Caco-2 (cell line): Measurements from ENCODE around the gene ZNF324. TPM values are rescaled to one million over a fixed set of nuclear protein-coding genes. Genes with fewer than 3 reads are reported as not detected.

Experiments
- BruUV-seq: library from RNA; stranded (reverse); fragments of 400-500 nt; replicated peaks from 2 replicates; lab custom pipeline; 2021; lab: Mats Ljungman, UMichigan
- CTCF ChIA-PET: fragments of 300-600 bp; sonication (Branson Sonifier 250); formaldehyde crosslinking; loops from one replicate; lab custom pipeline; 2022; ENCODE audit warnings: antibody characterized with exemption; lab: Charles Lee
- POLR2A ChIA-PET: fragments of 300-600 bp; sonication (Branson Sonifier 250); formaldehyde crosslinking; loops from one replicate; lab custom pipeline; 2022; ENCODE audit warnings: antibody characterized with exemption; lab: Charles Lee
- DNase-seq, 2 experiments: peaks; one replicate each; pipeline versions ENCODE4 v3.0.0 to v3.0.0-alpha.2; 2020 to 2022
- H3K27me3 ChIP-seq: replicated peaks from 2 replicates; pipeline ENCODE4 v1.6.0; 2011; ENCODE audit warnings: low read length; ENCODE audit not compliant: control insufficient read depth, insufficient read depth
- H3K36me3 ChIP-seq: 2 replicates; pipeline ENCODE4 v1.5.1; 2011; ENCODE audit warnings: low read length; ENCODE audit not compliant: control insufficient read depth, insufficient read depth
- H3K4me1 ChIP-seq: fragments of 250-450 bp; sonication (Bioruptor Pico); 2 replicates; pipeline ENCODE4 v1.5.1; 2020; ENCODE audit warnings: mild to moderate bottlenecking
- H3K4me3 ChIP-seq: 2 replicates; pipeline ENCODE4 v1.5.1; 2011; ENCODE audit warnings: low read depth, mild to moderate bottlenecking, control low read depth, low read length
- H3K9me3 ChIP-seq: fragments of 250-450 bp; sonication (Bioruptor Pico); 2 replicates; pipeline ENCODE4 v1.5.1; 2020; ENCODE audit warnings: mild to moderate bottlenecking, moderate library complexity
- H3K27ac Mint-ChIP-seq: one replicate; pipeline ENCODE4 v1.8.0; 2022; ENCODE audit warnings: mixed read lengths; ENCODE audit not compliant: unreplicated experiment
- H3K27me3 Mint-ChIP-seq: one replicate; pipeline ENCODE4 v1.8.0; 2022; ENCODE audit warnings: mixed read lengths; ENCODE audit not compliant: insufficient read depth, unreplicated experiment
- H3K36me3 Mint-ChIP-seq: one replicate; pipeline ENCODE4 v1.8.0; 2022; ENCODE audit warnings: mild to moderate bottlenecking, mixed read lengths; ENCODE audit not compliant: insufficient read depth, unreplicated experiment
- H3K4me1 Mint-ChIP-seq: one replicate; pipeline ENCODE4 v1.8.0; 2022; ENCODE audit warnings: low read depth, mixed read lengths; ENCODE audit not compliant: unreplicated experiment
- H3K4me3 Mint-ChIP-seq: one replicate; pipeline ENCODE4 v1.8.0; 2022; ENCODE audit warnings: mild to moderate bottlenecking, moderate library complexity, mixed read lengths; ENCODE audit not compliant: unreplicated experiment
- H3K9me3 Mint-ChIP-seq: one replicate; pipeline ENCODE4 v1.8.0; 2022; ENCODE audit warnings: mixed read lengths; ENCODE audit not compliant: unreplicated experiment
- intact Hi-C: fragments of 100-400 bp; cut with micrococcal nuclease; formaldehyde crosslinking; loops from one replicate; pipeline ENCODE4 v1.10.0; 2022; ENCODE audit not compliant: unreplicated experiment
- total RNA-seq: library from RNA; stranded (reverse); gene quantifications from 2 replicates; pipeline ENCODE4 v1.2.3, GENCODE V29; 2022
- TF ChIP-seq, protein P1 (sequence below), 2 experiments: fragments of 200-600 bp in 1 of 2; IDR thresholded peaks; 1 replicate in 1 of 2; 2 replicates in 1 of 2; pipeline versions ENCODE4 v1.5.1 to v1.8.0; 2011 to 2022; ENCODE audit warnings: antibody characterized with exemption in 1 of 2, control low read depth in 1 of 2, inconsistent platforms in 1 of 2, low read depth in 1 of 2, low read length in 1 of 2, mild to moderate bottlenecking in 1 of 2, moderate library complexity in 1 of 2; ENCODE audit not compliant: insufficient read depth in 1 of 2, severe bottlenecking in 1 of 2, unreplicated experiment in 1 of 2

The ZNF324 gene
- total RNA-seq, 1 experiment from 2014 or later: 10.6 TPM

DNA sequence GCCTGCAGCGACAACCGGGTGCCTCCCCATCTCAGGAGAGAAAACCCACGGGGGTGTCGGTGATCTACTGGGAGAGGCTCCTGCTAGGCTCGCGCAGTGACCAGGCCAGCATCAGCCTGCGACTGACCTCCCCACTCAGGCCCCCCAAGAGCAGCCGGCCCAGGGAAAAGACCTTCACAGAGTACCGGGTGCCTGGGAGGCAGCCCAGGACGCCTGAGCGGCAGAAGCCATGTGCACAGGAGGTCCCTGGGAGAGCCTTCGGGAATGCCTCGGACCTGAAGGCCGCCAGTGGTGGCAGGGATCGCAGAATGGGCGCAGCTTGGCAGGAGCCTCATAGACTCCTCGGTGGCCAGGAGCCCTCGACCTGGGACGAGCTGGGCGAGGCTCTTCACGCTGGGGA, 11.6 kb upstream of the ZNF324 start:
- Mint-ChIP-seq H3K4me1 (peaks cover 19% of the 10 kb centered on the region), H3K27ac (no peak overlapping the region), H3K4me3 (no peak overlapping the region), H3K27me3 (no peaks in the 10 kb centered on the region), H3K9me3 (no peaks in the 10 kb centered on the region), H3K36me3 (no peaks in the 10 kb centered on the region)
- DNase-seq: no peak
- POLR2A ChIA-PET: no interaction called here
- BruUV-seq: no TSS peak
- Histone ChIP-seq H3K4me3 (no peak overlapping the region), H3K9me3 (no peaks in the 10 kb centered on the region), H3K27me3 (no peaks in the 10 kb centered on the region), H3K4me1 (peaks cover 3% of the 10 kb centered on the region; the same call in 1 of the 2 replicates), H3K36me3 (no peaks in the 10 kb centered on the region)
- TF ChIP-seq, protein P1, sequence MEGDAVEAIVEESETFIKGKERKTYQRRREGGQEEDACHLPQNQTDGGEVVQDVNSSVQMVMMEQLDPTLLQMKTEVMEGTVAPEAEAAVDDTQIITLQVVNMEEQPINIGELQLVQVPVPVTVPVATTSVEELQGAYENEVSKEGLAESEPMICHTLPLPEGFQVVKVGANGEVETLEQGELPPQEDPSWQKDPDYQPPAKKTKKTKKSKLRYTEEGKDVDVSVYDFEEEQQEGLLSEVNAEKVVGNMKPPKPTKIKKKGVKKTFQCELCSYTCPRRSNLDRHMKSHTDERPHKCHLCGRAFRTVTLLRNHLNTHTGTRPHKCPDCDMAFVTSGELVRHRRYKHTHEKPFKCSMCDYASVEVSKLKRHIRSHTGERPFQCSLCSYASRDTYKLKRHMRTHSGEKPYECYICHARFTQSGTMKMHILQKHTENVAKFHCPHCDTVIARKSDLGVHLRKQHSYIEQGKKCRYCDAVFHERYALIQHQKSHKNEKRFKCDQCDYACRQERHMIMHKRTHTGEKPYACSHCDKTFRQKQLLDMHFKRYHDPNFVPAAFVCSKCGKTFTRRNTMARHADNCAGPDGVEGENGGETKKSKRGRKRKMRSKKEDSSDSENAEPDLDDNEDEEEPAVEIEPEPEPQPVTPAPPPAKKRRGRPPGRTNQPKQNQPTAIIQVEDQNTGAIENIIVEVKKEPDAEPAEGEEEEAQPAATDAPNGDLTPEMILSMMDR (IDR thresholded peaks at IDR 0.05; ENCODE audit: insufficient read depth in 1 of 2, low read depth in 1 of 2, low read length in 1 of 2, severe bottlenecking in 1 of 2, unreplicated experiment in 1 of 2): no peak
- intact Hi-C loops: no loop called here
- CTCF ChIA-PET: no interaction called here

DNA sequence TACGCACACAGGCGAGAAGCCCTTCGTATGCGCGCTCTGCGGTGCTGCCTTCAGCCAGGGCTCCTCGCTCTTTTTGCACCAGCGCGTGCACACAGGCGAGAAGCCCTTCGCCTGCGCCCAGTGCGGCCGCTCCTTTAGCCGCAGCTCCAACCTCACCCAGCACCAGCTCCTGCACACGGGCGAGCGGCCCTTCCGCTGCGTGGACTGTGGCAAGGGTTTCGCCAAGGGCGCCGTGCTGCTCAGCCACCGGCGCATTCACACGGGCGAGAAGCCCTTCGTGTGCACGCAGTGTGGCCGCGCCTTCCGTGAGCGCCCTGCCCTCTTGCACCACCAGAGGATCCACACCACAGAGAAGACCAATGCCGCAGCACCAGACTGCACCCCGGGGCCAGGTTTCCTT, 10.8 kb upstream of the ZNF324 start:
- no peak for DNase-seq
- intact Hi-C loops: no loop called here
- Histone ChIP-seq H3K4me3 (no peak overlapping the region), H3K4me1 (peaks cover 3% of the 10 kb centered on the region; the same call in 1 of the 2 replicates), H3K27me3 (no peaks in the 10 kb centered on the region), H3K9me3 (no peaks in the 10 kb centered on the region), H3K36me3 (no peaks in the 10 kb centered on the region)
- Mint-ChIP-seq H3K9me3 (no peaks in the 10 kb centered on the region), H3K4me1 (peaks cover 12% of the 10 kb centered on the region), H3K36me3 (no peaks in the 10 kb centered on the region), H3K27me3 (no peaks in the 10 kb centered on the region), H3K4me3 (no peak overlapping the region), H3K27ac (no peak overlapping the region)
- BruUV-seq: no TSS peak
- ChIA-PET POLR2A (no interaction called here), CTCF (no interaction called here)
- TF ChIP-seq, protein P1 (IDR thresholded peaks at IDR 0.05; ENCODE audit: insufficient read depth in 1 of 2, low read depth in 1 of 2, low read length in 1 of 2, severe bottlenecking in 1 of 2, unreplicated experiment in 1 of 2): no peak

DNA sequence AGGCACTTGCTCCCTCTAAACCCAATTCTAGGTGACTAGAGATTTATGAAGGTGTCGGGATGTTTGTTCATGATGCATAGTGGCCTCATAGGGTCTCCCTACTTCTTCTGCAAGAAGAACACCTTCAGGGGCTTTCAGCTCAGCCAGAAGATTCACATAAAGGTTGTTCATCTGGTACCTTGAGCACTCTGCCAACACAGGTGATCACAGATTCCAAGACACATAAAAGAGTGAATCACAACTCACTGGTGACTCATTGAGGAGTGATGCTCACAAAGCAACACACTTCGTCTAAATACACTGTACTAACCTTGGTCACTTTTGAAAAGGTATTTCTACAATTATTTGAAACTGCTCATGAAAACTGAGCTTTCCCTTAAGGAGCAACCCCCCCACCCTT, 6.8 kb upstream of the ZNF324 start:
- DNase-seq: no peak
- H3K27me3 Mint-ChIP-seq: no peaks in the 10 kb centered on the region
- CTCF ChIA-PET: no interaction called here
- POLR2A ChIA-PET: no interaction called here
- no peaks in the 10 kb centered on the region for H3K36me3 ChIP-seq
- H3K4me1 Mint-ChIP-seq: no peaks in the 10 kb centered on the region
- H3K4me1 ChIP-seq: no peaks in the 10 kb centered on the region
- H3K9me3 Mint-ChIP-seq: no peaks in the 10 kb centered on the region
- no peaks in the 10 kb centered on the region for H3K9me3 ChIP-seq
- H3K27me3 ChIP-seq: no peaks in the 10 kb centered on the region
- no peak overlapping the region for H3K27ac Mint-ChIP-seq
- intact Hi-C loops: no loop called here
- no peak overlapping the region for H3K4me3 ChIP-seq
- no peak overlapping the region for H3K4me3 Mint-ChIP-seq
- no peaks in the 10 kb centered on the region for H3K36me3 Mint-ChIP-seq
- TF ChIP-seq, protein P1 (IDR thresholded peaks at IDR 0.05; ENCODE audit: insufficient read depth in 1 of 2, low read depth in 1 of 2, low read length in 1 of 2, severe bottlenecking in 1 of 2, unreplicated experiment in 1 of 2): no peak
- no TSS peak for BruUV-seq
